Measurements from ENCODE around the gene BAD. TPM values are rescaled to one million over a fixed set of nuclear protein-coding genes. Genes with fewer than 3 reads are reported as not detected.

BAD gene
- total and polyA plus RNA-seq, 2 donors (not counting 1 experiment from before 2014, with no cell fraction given): 24.0 to 39.1 TPM

DNA sequence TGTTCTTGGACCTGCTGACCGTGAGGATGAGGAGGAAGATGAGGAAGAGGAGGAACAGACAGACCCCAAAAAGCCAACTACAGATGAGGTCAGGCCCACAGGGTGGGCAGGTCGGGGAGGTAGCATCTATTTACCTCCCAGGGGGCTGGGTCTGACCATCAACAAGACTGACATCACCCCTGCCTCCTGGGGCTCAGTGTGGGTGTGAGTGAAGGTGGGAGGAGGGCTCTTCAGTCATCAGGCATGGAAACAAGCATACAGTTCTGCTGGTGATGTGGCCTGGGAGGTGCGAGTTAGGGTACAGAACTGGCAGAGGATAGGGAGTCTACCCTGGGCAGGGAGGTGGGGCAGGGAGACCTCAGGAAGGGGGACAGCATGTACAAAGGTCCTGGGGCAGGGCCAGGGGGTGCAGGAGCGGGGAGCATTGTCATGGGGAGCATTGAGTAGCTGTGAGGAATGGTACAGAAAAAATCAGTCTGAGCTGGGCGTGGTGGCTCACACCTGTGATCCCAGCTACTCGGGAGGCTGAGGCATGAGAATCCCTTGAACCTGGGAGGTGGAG lies 24.2 kb downstream of the BAD start:
- no peaks in the 10 kb centered on the region for H3K9me3 Mint-ChIP-seq (ENCODE audit: insufficient read depth)
- H3K27ac Mint-ChIP-seq: no peak overlapping the region
- POLR2A ChIA-PET: no interaction called here

More for the DNA sequence above, 24.2 kb downstream of the BAD start:
- no peaks in the 10 kb centered on the region for H3K4me1 ChIP-seq (ENCODE audit: control insufficient read depth in 2 of 2, insufficient read depth in 2 of 2, low read length in 2 of 2)
- ATAC-seq (ENCODE audit: low read depth) (no peak), DNase-seq (no peak)
- H3K36me3 ChIP-seq (replicated peaks in 1 of 2; ENCODE audit: control extremely low read depth in 1 of 2, control insufficient read depth in 1 of 2, extremely low read depth in 1 of 2, insufficient read depth in 2 of 2, low read length in 1 of 2): no peaks in the 10 kb centered on the region
- H3K4me3 ChIP-seq (ENCODE audit: control extremely low read depth in 1 of 5, extremely low read depth in 1 of 5, insufficient read depth in 1 of 5, low read depth in 2 of 5, low read length in 4 of 5): no peak overlapping the region
- no peak overlapping the region for H3K9ac ChIP-seq (ENCODE audit: low read length)
- H3K4me1 Mint-ChIP-seq: no peaks in the 10 kb centered on the region
- no peak overlapping the region for H3K4me3 Mint-ChIP-seq
- intact Hi-C loops (cut with micrococcal nuclease): no loop called here
- no peaks in the 10 kb centered on the region for H3K27me3 ChIP-seq (replicated peaks in 1 of 4; ENCODE audit: control extremely low read depth in 1 of 4, control insufficient read depth in 3 of 4, insufficient read depth in 4 of 4, low read length in 3 of 4)
- H3K9me3 ChIP-seq (ENCODE audit: control extremely low read depth in 1 of 3, control insufficient read depth in 2 of 3, insufficient read depth in 1 of 3, low read length in 2 of 3): no peaks in the 10 kb centered on the region
- no peak overlapping the region for H3K4me2 ChIP-seq (replicated peaks; ENCODE audit: low read depth, low read length, poor library complexity, severe bottlenecking)
- H2AFZ ChIP-seq (ENCODE audit: insufficient read depth, low read depth, low read length, poor library complexity, severe bottlenecking): no peak overlapping the region
- H3K79me2 ChIP-seq (ENCODE audit: control insufficient read depth, insufficient read depth, low read length): no peaks in the 10 kb centered on the region
- no peaks in the 10 kb centered on the region for H4K20me1 ChIP-seq (ENCODE audit: control insufficient read depth, insufficient read depth, low read length, poor library complexity, severe bottlenecking)
- H3K27me3 Mint-ChIP-seq: no peaks in the 10 kb centered on the region
- CTCF ChIA-PET: no interaction called here
- H3K27ac ChIP-seq (ENCODE audit: low read length in 2 of 2): no peak overlapping the region
- TF ChIP-seq EZH2 (IDR thresholded peaks at IDR 0.05; ENCODE audit: borderline replicate concordance, insufficient read depth, low read depth, low read length, poor library complexity, severe bottlenecking): no peak
- no peak for TF ChIP-seq CTCF (IDR thresholded peaks at IDR 0.05)
- 84% methylated on average over 4 of the region's 6 CpGs for WGBS (ENCODE audit: insufficient coverage)

Data from B cell (primary cell).